GM18517 (cell line): ENCODE results near the gene DNAAF5.

Experiments
- ATAC-seq: cut with Tn5 transposase; IDR thresholded peaks from one replicate; pipeline ENCODE4 v1.9.1; 2021; ENCODE audit warnings: mild to moderate bottlenecking, moderate library complexity; ENCODE audit not compliant: unreplicated experiment

DNAAF5 gene

DNA sequence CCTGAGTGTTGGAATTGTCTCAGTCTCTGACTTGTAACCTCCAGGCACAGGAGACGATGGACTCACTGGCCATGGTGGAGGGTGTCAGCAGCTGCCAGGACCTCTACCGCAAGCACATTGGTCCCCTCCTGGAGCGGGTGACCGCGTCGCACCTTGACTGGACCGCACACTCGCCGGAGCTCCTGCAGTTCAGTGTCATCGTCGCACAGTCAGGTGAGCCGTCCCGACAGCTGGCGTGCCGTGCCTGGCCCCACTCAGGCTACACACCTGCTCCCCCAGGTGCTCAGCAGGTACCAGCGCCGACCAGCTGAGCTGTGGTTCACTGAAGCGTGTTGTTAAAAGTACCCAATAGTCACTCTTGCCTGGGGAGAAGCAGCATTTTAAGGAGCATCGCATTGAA is 37.3 kb downstream of the DNAAF5 start:
- no peak for ATAC-seq

DNA sequence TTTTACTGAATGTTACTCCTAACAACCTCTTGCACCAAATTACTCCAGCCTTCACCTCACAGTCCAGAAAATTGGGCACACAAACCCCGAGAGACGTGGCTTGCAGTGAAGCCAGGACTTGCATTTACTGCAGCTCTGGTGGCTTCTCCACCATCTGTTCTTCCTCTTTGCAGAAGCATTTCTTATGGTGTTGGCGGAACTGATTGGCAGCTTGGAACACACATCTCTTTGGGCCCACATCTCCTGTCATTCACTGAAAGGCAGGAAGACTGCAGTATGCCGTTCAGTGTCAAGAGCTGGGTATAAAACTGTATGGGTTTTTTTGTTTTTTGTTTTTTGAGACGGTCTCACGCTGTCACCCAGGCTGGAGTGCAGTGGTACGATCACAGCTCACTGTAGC is 38.9 kb downstream of the DNAAF5 start:
- no peak for ATAC-seq

DNA sequence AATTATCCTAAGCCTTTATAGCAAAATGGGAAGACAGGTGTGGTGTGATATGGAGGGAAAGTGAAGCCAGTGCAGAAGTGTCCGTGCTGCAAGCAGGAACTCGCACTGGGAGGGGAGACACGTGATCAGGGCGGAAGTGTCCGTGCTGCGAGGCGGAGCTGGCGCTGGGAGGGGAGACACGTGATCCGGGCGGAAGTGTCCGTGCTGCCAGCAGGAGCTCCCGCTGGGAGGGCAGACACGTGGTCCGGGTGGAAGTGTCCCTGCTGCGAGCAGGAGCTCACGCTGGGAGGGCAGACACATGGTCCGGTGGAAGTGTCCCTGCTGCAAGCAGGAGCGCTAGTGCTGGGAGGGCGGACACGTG is 41.1 kb downstream of the DNAAF5 start:
- ATAC-seq = peak; percentile 50

DNA sequence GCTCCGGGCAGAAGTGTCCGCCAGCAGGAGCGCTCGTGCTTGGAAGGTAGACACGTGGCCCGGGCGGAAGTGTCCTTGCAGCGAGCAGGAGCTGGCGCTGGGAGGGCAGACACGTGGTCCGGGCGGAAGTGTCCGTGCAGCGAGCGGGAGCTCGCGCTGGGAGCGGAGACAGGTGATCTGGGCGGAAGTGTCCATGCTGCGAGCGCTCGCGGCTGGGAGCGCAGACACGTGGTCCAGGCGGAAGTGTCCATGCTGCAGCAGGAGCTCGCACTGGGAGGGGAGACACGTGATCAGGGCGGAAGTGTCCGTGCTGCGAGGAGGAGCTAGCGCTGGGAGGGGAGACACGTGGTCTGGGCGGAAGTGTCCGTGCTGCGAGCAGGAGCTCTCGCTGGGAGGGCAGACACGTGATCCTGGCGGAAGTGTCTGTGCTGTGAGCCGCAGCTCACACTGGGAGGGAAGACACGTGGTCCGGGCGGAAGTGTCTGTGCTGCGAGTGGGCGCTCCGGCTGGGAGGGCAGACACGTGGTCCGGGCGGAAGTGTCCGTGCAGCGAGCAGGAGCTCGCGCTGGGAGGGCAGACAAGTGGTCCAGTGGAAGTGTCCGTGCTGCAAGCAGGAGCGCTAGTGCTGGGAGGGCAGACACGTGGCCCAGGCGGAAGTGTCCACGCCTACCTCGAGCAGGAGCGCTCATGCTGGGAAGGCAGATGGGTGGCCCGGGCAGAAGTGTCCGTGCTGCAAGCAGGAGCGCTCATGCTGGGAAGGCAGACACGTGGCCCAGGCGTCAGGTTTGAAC is 41.6 kb downstream of the DNAAF5 start:
- peak; percentile 65 for ATAC-seq

DNA sequence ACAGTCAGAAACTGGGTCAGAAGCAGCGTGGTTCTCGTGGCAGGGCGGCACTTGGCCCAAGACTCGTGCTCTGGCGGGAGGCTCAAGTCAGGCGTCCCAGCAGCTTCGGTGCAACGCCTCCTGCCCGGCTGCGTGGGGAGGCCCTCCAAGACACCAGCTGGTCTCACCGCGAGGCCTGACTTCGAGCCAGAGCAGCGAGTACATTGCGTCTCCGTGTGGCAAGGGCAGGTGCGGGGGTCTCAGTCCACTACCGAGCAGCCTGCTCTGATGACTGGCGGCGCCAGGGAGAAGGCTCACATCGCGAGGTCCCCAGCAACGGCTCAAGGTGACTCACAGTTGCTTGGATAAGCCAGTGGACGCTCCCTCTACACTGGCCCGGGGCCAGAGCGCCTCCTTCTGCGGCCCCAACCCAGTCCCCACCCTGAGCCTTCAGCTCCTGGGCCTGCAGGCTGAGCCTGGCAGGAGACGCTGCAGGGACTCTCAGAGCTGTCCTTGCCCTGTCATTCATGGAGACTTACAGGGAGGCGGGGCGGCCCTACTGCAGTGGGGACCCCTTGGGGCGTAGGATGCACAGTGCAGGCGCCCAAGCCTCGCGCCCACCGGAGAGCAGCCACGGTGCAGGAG is 42.5 kb downstream of the DNAAF5 start:
- no peak for ATAC-seq

DNA sequence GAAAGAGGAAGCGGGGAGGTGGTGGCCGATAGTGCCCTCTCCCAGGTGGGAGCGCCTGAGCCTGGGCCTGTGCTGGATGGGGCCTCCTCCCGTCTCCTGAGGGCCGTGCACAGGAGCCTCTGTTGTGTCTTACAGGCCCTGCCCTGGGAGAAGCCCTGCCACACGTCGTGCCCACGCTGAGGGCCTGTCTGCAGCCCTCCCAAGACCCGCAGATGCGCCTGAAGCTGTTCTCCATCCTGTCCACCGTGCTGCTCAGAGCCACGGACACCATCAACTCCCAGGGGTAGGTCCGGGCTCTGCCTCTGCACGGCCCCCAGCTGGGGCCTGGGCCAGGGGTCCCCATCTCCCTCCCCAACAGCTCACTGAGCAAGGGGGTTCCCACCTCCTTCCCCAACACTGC is 43.8 kb downstream of the DNAAF5 start:
- no peak for ATAC-seq

DNA sequence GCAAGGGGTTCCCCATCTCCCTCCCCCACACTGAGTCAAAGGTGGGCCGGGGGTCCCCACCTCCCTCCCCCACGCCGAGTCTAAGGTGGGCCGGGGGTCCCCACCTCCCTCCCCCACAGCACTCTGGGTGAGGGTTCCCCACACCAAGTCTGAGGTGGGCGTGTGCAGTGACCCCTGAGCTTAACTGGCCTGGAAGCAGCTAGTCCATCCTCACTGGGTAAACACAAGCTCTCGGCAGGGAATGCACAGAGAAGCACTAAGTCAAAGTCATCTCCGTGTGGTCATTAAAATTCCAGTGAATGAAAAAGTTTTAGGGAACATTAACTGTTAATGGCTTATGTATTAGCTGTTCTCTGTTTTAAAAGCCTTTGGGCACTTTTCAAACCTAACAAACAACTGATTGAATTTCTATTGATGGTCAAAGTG is 44.3 kb downstream of the DNAAF5 start:
- no peak for ATAC-seq

DNA sequence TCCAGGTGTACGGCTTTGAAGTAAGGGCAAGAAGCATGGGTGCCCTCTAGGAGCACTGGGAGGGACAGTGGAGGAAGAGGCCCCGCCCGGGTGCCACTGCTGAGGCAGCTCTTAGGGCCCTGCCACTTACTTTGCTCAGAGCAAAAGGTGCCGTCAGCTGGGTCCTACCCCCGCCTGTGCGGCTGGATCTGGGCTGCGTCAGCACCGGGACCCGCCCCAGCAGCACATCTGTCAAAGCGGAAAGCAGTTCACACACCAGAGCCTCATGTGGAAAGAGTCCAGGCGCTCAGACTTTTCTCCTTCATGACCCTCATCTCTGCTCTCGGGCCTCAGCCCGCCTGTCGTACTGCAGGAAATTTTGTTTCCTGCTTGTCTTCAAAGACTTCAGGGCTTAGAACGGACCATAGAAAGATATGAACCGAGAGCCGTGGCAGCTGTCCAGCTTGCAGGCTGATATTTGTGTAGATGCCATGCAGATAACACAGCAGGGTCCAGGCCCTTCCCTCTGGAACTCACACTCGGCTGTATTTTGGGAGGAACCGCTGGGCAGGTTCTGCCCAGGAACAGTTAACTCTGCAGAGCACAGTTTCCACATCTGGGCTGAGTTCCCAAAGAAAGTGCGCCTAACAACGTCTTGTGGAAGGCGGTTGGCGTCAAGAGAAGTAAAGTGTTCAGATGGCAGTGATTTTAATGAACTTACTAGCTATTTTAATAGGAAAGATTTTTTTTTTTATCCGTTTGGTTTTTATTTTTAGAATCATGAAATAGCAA is 44.9 kb downstream of the DNAAF5 start:
- ATAC-seq = no peak

DNA sequence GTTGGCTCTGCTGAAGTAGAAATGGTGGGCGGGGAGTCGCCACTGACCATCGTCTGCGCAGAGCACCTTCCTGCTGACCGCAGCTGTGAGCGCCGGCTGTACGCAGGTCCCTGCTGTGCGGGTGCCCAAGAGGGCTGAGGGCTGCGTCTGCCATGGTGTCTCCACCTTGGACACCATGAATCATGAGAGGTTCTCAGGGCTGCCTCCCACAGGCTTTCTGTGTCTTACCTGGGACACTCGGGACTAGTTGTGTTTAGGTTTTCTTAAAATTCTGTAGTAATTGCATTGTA is 45.5 kb downstream of the DNAAF5 start:
- no peak for ATAC-seq

DNA sequence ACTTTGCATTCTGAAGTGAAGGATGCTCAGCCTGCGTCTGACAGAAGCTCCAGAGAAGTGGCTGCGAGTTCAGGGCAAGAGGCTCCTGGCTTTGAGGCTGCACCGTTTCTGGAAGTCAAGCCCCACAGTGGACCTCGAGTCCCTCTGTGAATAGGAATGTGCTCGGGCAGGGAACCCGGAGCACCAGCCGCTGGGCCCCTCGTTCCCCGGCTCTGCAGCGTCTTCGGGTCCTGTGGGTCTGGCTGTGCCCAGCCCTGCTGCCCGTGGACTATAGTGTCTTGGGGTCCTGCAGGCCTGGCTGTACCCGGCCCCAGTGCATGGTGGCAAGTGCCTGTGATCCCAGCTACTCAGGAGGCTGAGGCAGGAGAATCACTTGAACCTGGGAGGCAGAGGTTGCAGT is 45.9 kb downstream of the DNAAF5 start:
- ATAC-seq = no peak

DNA sequence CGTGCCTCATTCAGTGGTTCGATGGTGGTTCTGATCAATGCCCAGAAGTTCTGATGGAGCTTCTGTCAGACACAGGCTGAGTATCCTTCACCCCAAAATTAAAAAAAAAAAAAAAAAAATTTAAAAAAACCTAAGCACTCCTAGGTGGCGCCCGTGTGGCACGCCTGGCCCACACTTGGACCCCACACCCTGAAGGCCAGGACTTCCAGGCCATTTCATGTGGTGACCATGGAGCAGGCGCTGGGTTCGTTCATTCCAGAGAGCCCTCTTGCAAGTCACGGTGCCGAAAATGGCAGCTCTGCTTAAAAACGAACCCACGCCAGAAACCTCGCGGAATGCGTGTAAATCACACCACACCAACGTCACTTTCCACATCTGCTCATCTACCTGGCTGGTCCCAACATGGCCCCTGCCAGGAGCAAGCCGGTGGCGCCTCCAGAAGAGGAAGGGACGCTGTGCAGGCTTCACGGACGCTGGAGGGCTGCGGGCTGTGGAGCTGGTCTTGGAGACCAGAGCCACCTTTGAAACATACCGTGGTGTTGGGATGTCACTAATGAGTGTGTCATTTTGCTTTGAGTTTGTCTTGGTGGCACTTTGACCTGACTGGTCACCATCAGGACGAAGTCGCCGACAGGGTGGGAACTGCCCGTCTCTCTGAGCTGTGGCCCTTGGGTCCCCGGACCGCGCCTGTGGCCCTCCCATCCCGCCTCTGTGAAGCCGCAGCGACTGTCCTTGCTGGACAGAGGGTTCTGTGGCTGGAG is 46.5 kb downstream of the DNAAF5 start:
- no peak for ATAC-seq

DNA sequence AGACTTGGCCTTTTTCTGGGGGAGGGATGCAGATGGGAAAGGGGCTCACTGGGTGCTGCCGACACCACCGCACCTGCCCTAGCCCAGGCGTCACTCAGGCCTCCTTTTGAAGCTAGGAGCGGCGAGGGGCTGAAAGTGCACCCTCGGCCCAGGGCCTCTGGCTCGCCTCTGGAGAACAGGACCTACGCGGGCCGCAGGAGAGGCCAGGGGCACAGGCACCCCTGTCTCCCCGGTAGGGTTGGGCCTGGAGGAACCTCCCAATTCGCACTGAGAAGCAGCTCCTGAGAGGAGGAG is 47.1 kb downstream of the DNAAF5 start:
- ATAC-seq = no peak

DNA sequence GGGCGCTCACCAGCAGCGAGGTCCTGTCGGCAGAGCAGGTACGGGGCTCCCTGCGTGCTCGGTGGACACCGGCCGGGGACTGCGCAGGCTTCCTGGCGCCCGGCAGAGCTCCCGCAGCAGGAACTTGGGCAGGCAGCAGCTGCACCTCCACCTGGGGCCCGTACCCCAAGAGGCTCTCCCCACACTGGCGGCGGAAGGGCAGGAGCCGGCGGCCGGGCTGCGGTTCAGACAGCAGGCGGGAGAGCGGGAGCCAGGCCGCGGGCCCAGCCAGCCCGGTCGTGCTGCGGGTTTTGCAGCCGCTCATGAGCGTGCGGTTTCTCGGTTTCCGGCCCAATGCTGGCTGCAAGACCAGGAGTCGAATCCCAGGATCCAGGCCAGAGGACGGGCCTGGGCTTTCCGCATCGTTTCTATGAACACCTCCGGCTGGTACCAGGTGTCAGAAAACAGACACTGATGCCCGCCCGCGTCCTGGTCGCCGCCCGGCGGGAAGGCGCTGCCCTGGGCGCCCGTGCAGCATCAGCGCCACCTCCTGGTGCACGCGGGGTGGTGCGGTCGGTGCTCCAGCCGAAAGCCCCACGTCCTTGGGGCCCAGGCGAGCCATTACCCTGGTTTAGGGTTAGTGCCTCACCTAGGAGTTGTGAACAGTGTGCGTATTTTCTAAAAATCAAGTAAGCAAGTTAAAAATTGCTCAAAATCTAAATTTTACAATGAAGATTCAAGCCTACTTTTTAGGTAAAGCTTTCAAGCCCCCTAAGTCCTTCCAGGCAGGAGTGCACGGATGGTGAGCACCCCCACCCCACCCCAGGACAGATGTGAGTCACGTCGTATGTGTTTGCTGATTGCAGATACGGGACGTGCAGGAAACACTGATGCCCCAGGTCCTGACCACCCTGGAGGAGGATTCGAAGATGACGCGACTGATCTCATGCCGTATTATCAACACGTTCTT is 47.9 kb downstream of the DNAAF5 start:
- no peak for ATAC-seq

DNA sequence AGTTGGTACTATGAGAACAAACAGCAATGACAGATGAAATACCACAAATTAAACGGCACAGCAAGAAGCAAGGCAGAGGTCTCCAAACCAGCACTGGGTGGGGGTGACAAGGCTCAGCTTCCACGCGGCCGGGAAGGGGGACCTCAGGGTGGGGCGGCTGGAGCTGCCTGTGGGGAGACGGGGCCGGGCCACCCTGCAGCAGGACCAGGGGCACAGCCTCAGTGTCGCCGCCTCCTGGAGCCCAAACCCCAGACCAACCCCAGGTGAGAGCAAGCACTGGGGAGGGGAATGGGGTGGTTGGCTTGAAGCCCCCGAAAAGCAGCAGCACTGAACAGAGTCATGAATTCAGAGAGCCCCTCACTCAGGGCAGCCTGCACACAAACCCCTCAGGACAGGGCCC is 49.9 kb downstream of the DNAAF5 start:
- no peak for ATAC-seq

DNA sequence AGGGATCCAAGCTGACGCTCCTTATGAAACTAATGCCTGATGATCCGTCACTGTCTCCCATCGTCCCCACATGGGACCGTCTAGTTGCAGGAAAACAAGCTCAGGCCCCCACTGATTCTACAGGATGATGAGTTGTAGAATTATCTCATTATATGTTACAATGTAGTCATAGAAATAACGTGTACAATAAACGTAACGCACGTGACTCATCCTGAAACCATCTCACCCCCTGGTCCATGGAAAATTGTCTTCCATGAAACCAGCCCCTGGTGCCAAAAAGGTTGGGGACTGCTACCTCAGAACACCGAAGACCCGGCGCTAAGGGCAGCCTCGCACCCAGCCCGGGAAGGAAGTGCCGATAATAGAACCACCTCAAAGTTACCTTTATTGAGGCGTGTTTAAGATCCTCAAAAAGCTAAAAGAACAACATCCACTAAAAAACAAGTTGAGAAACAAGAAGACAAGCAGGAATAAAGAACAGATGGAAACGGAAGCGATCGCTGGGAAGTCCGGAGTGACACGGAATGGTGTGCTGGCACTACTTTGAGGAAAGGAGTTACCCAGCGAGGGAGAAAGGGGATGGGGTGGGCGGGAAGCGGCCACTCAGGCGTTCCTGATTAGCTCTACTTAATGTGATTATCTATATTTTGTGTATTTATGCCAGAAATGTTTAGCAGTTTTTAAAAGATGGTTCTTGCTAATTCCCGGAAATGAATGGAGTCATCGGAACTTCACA is 50.7 kb downstream of the DNAAF5 start:
- no peak for ATAC-seq

DNA sequence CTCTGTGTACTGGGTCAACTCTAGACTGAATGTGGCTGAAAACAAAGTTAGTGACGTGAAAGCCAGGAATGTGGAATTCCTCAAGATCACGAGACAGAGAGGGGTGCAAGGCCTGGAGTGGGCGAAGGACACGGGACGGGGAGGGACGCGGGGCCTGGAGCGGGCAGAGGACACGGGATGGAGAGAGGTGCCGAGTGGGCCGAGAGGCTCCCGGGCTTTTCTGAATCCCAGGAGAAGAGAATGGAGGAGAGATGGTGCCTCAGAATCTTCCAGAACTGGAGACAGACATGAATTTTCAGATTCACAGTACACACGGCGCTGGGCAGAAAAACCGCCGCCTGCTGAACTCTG is 51.2 kb downstream of the DNAAF5 start:
- ATAC-seq = no peak

DNA sequence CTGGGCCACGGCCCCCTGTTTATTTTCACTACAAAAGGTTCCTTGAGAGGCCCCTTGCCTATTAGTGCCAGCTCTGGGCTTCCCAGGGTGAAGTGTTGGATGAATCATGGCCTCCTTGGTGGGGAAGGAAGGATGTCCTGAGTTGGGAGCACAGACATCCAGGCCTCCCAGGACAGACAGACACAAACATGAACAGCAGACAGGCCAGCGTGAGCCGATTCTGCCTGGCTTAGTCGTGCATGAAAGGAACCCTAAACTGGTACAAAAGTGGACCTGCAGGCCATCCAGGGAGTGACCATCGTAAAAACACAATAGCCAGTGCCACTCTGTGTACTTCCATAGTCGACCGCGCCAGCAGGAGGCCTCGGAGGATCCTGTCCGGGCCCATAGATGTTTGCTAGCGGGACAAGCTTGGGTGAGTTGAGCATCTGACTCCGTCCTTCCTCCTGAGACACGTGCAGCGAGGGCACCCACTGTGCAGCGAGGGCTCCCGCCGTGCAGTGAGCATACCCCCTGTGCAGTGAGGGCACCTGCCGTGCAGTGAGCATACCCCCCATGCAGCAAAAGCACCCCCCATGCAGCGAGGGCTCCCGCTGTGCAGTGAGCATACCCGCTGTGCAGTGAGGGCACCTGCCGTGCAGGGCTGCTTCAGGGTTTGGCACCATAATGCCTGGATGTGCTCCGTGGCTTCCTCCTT is 51.9 kb downstream of the DNAAF5 start:
- ATAC-seq = no peak

DNA sequence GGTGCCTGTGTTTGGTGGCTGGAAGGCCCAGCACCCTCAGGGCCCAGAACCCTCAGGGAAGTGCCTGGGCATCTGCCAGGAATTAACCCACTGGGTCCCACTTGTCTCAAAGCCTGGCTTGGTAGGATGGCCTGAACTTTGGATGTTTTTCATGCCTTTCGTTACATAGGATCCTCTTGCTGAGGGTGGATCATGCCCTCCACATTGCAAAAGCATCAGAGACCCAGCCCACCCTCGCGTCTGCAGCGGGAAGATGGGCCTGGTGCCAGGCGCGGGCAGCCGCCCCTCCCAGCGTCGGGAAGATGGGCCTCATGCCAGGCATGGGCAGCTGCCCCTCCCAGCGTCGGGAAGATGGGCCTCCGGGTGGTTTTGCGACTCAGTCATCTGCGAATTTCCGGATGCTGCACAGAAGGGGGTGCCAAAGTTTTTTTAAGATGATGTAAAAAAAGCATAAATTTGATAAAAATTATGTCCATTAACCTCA is 52.5 kb downstream of the DNAAF5 start:
- no peak for ATAC-seq

DNA sequence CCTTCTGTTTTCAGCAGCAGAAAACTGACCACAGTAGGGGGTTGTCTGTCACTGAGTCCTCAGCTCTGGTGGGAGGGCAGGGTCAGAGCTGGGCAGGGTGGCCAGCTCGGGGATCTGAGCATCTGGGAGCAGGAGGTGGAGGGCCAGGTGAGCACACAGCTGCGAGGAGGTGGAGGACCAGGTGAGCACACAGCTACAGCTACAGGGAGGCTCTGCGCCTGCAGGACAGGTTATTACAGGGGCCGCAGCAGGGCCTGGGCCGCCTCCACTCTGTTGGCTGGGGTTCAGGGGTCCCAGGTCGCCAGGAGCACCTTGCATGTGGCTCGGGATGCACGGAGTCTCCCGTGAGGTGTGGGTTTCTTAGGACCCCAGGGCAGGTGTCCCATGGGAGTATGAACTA is 53.0 kb downstream of the DNAAF5 start:
- no peak for ATAC-seq
